DMS114 treated with DMSO at 0.1 percent for 48 hours (cell line): ENCODE measurements around the gene PIP.
"Not testable (repeated sequence)": the region's sequence is repeated elsewhere in the genome, so short reads cannot be mapped to it uniquely, and the experiment has no call there.

ENCODE experiments used
- DNase-seq: peaks from one replicate; lab custom pipeline; 2025; ENCODE audit not compliant: unreplicated experiment; lab: John Stamatoyannopoulos, UW

PIP gene

GRCh38 chr7:143177374-143178119 is 45.7 kb downstream of the PIP start:
- DNase-seq = no peak

GRCh38 chr7:143180771-143181170 is 48.9 kb downstream of the PIP start:
- not testable (repeated sequence) for DNase-seq

GRCh38 chr7:143181349-143181748 is 49.5 kb downstream of the PIP start:
- DNase-seq = no peak

GRCh38 chr7:143183024-143183423 is 51.1 kb downstream of the PIP start, which contains the start of gene TAS2R39:
TSS of gene TAS2R39 (plus strand) at chr7:143183419. CDS start at chr7:143183419, 0 bp downstream.
- DNase-seq = no peak

GRCh38 chr7:143185551-143185950 is 53.7 kb downstream of the PIP start:
- no peak for DNase-seq

- DNase-seq = no peak
Observed at GRCh38 chr7:143188994-143189393, 57.1 kb downstream of the PIP start.
